Adrenal gland (tissue), 5 donors: ENCODE measurements around the gene SLC48A1.

ENCODE experiments used
- POLR2A ChIP-seq, 2 donors: fragments of 450-650 bp; IDR thresholded peaks; one replicate each; pipeline ENCODE4 v1.6.1; 2017; ENCODE audit warnings: antibody characterized with exemption in 2 of 2, mild to moderate bottlenecking in 2 of 2, moderate library complexity in 1 of 2
- TF ChIP-seq, protein P1 (sequence below), 6 experiments: fragments of 450-650 bp in 4 of 6; fragments of 200-600 bp in 2 of 6; sonication (generic) in 1 of 6; IDR thresholded peaks; 1 replicate in 5 of 6; 2 replicates in 1 of 6; pipeline versions ENCODE4 v1.5.1 to v1.8.0; 2016 to 2021; ENCODE audit warnings: antibody characterized with exemption in 6 of 6, mild to moderate bottlenecking in 2 of 6, moderate library complexity in 1 of 6
- donor health status: DM: no; HTN: no; CAD: no.

DNA sequence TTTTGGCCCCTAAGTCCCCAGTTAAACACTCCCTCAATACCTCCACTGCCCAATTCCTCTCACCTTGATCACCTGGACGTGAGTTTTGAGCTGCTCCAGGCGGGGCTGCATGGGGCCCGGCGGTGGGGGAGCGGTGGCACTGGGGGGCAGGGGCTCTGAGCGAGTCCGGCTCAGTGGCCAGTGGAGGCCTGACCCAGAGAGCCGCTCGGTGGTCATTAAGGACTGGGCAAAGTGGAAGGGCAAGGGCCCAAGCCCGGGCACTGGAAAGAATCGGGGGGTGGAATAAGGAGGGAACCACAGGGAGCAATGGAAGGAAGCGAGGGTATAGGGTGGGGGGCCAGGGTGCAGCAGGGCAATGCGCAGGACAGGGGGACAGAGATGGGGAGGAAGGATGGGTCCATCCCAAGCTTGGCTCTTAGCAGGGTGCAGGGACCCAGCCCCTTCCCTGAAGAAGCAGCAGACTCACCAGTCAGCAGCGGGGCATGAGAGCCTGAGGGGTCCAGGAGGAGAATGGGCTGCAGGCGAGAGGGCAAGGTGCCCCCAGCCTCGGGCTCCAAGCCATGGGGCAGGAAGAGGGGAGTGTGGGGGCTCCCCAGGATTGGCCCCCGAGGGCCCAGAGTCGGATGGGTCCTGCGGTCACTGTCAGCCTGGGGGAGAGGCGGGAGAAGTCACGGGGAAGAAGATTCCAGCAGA, 22.2 kb downstream of the SLC48A1 start:
- TF ChIP-seq, protein P1, sequence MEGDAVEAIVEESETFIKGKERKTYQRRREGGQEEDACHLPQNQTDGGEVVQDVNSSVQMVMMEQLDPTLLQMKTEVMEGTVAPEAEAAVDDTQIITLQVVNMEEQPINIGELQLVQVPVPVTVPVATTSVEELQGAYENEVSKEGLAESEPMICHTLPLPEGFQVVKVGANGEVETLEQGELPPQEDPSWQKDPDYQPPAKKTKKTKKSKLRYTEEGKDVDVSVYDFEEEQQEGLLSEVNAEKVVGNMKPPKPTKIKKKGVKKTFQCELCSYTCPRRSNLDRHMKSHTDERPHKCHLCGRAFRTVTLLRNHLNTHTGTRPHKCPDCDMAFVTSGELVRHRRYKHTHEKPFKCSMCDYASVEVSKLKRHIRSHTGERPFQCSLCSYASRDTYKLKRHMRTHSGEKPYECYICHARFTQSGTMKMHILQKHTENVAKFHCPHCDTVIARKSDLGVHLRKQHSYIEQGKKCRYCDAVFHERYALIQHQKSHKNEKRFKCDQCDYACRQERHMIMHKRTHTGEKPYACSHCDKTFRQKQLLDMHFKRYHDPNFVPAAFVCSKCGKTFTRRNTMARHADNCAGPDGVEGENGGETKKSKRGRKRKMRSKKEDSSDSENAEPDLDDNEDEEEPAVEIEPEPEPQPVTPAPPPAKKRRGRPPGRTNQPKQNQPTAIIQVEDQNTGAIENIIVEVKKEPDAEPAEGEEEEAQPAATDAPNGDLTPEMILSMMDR (IDR thresholded peaks at IDR 0.05) = no peak
- no peak for TF ChIP-seq POLR2A (IDR thresholded peaks at IDR 0.05)
